NCI-H2227 (cell line): ENCODE data around the gene RPGRIP1L.

Source experiments
- DNase-seq: peaks from one replicate; lab custom pipeline; 2025; ENCODE audit not compliant: unreplicated experiment; lab: John Stamatoyannopoulos, UW

The RPGRIP1L gene

DNA sequence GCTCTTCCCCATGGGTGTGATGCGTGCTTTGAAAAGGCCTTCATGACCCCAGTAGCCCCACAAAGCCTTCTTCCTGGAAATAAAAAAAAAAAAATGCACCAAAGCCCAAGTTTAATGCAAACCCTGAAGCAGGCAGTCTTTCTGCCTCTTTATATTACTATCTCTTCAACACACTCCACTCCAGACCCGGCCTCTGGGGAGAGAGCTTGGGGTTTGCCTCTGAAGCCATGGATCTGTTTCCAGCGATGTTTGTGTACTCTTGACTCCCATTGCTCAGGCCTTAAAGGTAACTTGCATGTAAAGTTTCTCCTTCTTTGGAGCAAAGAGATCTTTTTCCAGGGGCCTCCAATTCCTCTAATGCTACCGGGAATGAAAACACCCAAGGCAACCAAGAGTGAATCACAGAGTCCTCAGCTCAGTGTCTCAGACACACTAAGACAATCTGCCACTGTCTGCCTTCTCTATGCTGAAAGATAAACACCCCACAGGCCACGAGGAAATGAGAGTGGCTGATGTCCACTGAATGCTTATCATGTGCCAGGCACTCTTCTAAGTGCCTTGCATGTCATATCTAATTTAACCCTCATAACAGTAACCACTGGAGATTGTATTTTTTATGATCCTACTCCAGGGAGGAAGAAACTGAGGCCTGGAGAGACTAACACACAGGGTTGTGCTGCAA, 144.2 kb downstream of the RPGRIP1L start:
- no peak for DNase-seq

DNA sequence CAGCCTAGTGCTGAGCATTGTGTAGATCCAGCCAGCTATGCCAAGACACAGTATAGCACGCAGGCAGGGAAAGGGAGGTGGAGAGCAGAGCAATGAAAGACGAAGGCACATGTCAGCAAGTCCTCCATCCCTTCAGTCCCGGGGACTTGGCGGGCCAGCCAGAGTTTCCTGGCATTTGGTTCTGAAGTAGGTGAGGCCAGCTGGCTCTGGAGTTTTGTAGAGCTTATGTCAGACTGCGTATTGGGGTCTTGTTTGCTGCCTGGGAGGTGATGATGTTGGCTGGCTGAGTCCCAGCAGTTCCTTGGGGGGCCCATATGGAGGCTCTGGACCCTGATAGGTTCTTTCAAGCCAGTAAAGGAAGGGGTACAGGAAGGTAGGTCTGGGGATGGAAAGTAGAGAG, 144.9 kb downstream of the RPGRIP1L start:
- no peak for DNase-seq

DNA sequence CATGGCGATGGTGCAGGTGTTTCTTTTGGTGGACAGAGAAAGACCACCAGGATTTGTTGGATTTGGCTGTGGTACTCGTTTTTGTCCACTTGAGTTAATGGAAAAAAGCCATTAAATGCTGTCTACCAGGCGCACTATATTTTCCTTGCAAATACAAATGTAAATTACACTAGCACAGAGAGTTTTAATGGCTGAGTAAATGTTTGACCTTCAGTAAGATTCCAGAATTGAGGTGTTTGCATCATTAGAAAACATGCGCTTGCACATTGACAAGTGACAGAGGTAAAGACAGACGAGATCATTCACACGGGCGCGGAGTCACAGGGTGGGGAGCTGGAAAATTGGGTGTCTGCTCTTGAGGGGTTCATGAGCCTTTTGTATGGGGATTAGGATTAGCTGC, 147.1 kb downstream of the RPGRIP1L start:
- DNase-seq: no peak

DNA sequence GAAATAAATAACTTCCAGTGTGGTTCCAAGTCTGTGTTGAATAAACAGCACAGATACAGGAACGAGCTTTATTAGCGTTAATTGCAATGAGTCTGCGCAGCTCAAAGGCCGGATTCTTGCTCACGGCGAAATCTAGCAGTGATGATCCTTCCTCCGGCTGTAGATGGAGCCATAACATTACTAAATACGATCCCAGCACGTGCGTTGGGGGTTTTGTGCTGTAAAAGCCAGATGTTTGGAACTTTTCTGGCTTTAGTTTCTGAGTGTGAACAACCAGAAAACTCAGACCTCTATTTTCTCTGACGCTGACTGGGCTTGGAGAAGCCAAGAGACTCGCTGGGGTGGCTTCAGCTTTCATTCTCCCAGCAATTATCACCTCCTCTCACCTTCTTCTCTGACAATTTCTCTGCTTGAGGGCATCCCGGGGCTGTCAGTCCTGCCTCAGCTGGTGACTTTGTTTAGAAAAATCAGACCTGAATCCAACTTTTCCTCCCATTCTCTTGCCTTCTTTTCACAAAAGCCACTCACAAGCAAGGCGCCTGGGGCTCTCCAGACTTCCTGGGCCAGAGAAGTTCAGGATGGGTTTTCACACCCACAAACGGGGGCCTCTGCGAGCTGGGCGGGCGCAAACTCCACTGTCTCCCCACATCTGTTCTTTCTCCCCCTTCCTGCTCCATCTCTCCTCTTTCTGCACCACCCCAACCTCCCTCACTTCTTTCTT, 153.5 kb downstream of the RPGRIP1L start:
- DNase-seq: peak; percentile 78
